Endothelial cell (in vitro differentiated cells): ENCODE data around the gene FBP1. TPM values are rescaled to one million over a fixed set of nuclear protein-coding genes. Genes with fewer than 3 reads are reported as not detected.
"Not testable (repeated sequence)": the region's sequence is repeated elsewhere in the genome, so short reads cannot be mapped to it uniquely, and the experiment has no call there.

ENCODE experiments used
- DNase-seq: peaks from one replicate; pipeline ENCODE4 v3.0.0; 2021; ENCODE audit warnings: low spot score
- H3K27ac Mint-ChIP-seq: one replicate; pipeline ENCODE4 v1.8.0; 2021; ENCODE audit warnings: mixed read lengths, inconsistent platforms; ENCODE audit not compliant: unreplicated experiment
- H3K27me3 Mint-ChIP-seq: one replicate; pipeline ENCODE4 v1.8.0; 2021; ENCODE audit warnings: mild to moderate bottlenecking, moderate library complexity, mixed read lengths, inconsistent platforms; ENCODE audit not compliant: unreplicated experiment
- H3K36me3 Mint-ChIP-seq: one replicate; pipeline ENCODE4 v1.8.0; 2021; ENCODE audit warnings: mild to moderate bottlenecking, low read depth, mixed read lengths, inconsistent platforms; ENCODE audit not compliant: unreplicated experiment
- H3K4me1 Mint-ChIP-seq: one replicate; pipeline ENCODE4 v1.8.0; 2021; ENCODE audit warnings: mild to moderate bottlenecking, mixed read lengths, inconsistent platforms; ENCODE audit not compliant: unreplicated experiment
- H3K4me3 Mint-ChIP-seq: one replicate; pipeline ENCODE4 v1.8.0; 2021; ENCODE audit warnings: mild to moderate bottlenecking, mixed read lengths, inconsistent platforms; ENCODE audit not compliant: unreplicated experiment
- H3K9me3 Mint-ChIP-seq: one replicate; pipeline ENCODE4 v1.8.0; 2021; ENCODE audit warnings: mixed read lengths, inconsistent platforms; ENCODE audit not compliant: unreplicated experiment
- total RNA-seq: library from RNA; stranded (reverse); fragmentation: NEBNext Ultra II Directional; extraction: Animal tissue kit (Norgen Biotek cat#: 25700); gene quantifications from one replicate; pipeline ENCODE4 v1.2.1, GENCODE V29; 2021; ENCODE audit not compliant: unreplicated experiment
- TF ChIP-seq, protein P1 (sequence below): fragments of 200-600 bp; sonication (generic); IDR thresholded peaks from one replicate; pipeline ENCODE4 v1.5.0; 2021; ENCODE audit warnings: antibody characterized with exemption; ENCODE audit not compliant: unreplicated experiment

The FBP1 gene
- total RNA-seq, 1 donor from 2014 or later, result not detected

DNA sequence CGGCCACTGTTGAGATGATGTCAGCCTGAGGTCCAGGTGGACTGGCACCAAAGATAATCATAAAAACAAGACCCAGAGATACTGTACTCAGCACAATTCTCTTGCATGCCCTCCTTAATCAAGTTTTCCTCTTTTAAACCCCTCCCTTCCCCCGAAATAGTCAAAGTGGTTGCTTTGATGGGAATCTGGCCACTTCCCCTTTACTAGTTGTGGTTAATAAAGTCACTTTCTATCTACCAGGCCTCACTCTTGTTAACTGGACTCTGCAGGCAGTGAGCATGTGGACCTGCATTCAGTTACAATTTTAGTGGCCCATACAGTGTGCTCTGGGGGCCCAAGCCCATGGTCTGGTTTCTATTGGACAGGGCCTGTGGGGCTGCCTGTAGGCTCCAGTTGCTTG, 63.2 kb downstream of the FBP1 start:
- TF ChIP-seq, protein P1, sequence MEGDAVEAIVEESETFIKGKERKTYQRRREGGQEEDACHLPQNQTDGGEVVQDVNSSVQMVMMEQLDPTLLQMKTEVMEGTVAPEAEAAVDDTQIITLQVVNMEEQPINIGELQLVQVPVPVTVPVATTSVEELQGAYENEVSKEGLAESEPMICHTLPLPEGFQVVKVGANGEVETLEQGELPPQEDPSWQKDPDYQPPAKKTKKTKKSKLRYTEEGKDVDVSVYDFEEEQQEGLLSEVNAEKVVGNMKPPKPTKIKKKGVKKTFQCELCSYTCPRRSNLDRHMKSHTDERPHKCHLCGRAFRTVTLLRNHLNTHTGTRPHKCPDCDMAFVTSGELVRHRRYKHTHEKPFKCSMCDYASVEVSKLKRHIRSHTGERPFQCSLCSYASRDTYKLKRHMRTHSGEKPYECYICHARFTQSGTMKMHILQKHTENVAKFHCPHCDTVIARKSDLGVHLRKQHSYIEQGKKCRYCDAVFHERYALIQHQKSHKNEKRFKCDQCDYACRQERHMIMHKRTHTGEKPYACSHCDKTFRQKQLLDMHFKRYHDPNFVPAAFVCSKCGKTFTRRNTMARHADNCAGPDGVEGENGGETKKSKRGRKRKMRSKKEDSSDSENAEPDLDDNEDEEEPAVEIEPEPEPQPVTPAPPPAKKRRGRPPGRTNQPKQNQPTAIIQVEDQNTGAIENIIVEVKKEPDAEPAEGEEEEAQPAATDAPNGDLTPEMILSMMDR, result no peak
- no peaks in the 10 kb centered on the region for H3K27me3 Mint-ChIP-seq
- H3K4me3 Mint-ChIP-seq, result no peak overlapping the region
- H3K27ac Mint-ChIP-seq, result no peak overlapping the region
- peaks cover 14% of the 10 kb centered on the region for H3K4me1 Mint-ChIP-seq
- H3K9me3 Mint-ChIP-seq, result no peaks in the 10 kb centered on the region
- H3K36me3 Mint-ChIP-seq, result no peaks in the 10 kb centered on the region
- DNase-seq, result no peak

DNA sequence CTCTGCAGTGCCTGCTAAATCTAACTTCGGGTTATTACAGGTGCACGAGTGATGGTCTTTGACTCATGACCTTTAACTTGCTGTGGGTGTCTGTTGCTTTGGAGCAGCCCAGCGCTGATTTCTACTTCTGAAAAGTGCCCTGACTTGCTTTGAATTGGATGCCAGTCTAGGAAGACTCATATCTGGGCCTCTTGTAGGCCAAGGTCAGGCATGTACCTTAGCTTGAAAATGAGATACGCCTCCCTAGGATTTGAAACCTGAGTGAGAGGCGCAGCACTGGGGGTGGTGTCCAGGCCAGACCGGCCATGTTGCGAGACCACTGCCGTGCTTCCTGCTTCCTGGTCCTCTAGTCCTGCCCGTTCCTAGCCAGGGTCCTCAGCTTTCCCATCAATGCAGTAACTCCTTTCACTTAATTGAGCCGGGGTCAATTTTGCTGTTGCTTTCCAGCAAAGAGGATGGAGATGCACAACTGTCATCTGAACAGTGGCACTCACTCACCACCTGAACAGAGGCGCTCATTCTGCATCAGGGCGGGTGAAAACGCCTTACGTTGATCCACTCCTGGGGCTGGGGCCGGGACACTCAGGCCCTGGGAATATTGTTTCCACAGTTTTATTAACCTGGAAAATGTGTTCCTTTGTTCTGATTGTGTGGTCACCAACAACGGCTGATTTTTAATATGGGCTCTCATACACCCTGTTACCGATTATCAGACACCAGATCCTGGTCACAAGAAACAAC, 70.2 kb downstream of the FBP1 start:
- no peaks in the 10 kb centered on the region for H3K9me3 Mint-ChIP-seq
- peaks cover 9% of the 10 kb centered on the region for H3K36me3 Mint-ChIP-seq
- TF ChIP-seq, protein P1, result no peak
- DNase-seq, result no peak
- no peak overlapping the region for H3K27ac Mint-ChIP-seq
- H3K27me3 Mint-ChIP-seq, result no peaks in the 10 kb centered on the region
- H3K4me3 Mint-ChIP-seq, result no peak overlapping the region
- H3K4me1 Mint-ChIP-seq, result peaks cover 8% of the 10 kb centered on the region

DNA sequence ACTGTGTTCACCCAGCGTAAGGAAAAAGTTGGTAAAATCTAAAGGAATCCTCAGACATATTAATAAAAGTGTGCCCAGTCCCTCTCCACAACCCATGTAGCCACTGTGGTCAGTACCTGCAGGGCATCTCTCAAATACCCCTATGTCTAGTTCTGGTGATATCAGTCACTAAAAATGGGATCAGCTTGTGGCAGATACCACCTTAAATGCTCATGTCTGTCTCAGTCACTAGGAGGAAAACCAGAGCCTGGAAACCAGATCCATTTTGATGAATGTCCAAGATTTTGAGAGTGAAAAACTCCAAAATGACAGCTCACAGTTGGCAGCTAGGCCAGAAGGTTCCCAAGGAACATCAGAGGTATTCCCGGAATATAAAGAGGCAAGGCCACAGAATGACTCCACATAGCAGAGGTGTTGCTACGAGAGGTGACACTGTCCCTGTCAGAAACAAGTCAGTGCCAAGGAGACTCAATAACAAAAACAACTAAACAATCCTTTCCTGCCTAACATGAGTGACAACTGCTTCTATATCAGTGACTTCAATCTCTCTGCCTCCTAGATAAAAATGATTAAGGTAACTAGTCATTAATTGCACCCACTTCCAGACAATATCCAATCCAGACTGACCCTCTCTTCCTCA, 70.9 kb downstream of the FBP1 start:
- DNase-seq, result no peak
- no peak overlapping the region for H3K27ac Mint-ChIP-seq
- no peaks in the 10 kb centered on the region for H3K9me3 Mint-ChIP-seq
- no peak overlapping the region for H3K4me3 Mint-ChIP-seq
- no peaks in the 10 kb centered on the region for H3K27me3 Mint-ChIP-seq
- peaks cover 9% of the 10 kb centered on the region for H3K36me3 Mint-ChIP-seq
- TF ChIP-seq, protein P1, result no peak
- peaks cover 10% of the 10 kb centered on the region for H3K4me1 Mint-ChIP-seq

DNA sequence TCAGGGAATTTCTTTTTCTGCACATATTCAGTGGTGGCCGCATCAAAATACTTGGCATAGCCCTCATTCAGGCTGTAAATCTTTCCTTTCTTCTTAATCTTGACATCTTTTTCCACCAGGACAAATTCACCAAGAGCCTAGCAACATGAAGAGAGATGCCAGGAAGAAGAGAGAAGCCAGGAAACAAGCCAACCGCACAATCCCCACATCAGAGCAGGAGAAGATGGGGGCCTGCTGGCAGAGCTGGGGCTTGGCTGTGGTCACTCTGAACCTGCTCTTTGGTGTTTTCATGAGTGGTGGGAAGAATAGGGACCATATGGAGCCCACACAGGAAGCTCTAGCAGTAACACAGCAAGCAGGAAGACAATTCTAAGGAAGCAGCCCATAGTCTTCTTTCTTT, 72.0 kb downstream of the FBP1 start:
- peaks cover 10% of the 10 kb centered on the region for H3K4me1 Mint-ChIP-seq
- H3K27me3 Mint-ChIP-seq, result no peaks in the 10 kb centered on the region
- H3K36me3 Mint-ChIP-seq, result peaks cover 9% of the 10 kb centered on the region
- H3K4me3 Mint-ChIP-seq, result no peak overlapping the region
- TF ChIP-seq, protein P1, result no peak
- no peak for DNase-seq
- no peak overlapping the region for H3K27ac Mint-ChIP-seq
- H3K9me3 Mint-ChIP-seq, result no peaks in the 10 kb centered on the region

DNA sequence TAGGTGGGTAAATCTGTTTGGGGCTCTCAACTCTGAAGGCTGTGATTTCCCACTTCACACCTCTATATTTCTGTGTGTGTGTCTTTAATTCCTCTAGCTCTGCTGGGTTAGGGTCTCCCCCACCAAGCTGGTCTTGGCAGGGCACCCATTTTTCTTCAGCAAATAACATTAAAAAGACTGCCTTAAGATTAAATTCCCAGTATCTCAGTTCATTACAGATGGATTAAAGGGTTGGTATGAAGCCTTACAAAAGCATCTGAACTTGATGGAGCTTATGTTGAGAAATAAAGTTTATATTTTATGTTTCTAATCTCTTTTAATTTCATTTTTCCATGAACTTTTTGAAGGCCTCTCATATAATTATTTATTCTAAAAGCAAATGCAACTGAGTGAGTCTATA, 72.8 kb downstream of the FBP1 start:
- no peak for DNase-seq
- no peak overlapping the region for H3K27ac Mint-ChIP-seq
- TF ChIP-seq, protein P1, result no peak
- peaks cover 10% of the 10 kb centered on the region for H3K4me1 Mint-ChIP-seq
- H3K36me3 Mint-ChIP-seq, result peaks cover 9% of the 10 kb centered on the region
- H3K9me3 Mint-ChIP-seq, result no peaks in the 10 kb centered on the region
- no peak overlapping the region for H3K4me3 Mint-ChIP-seq
- H3K27me3 Mint-ChIP-seq, result no peaks in the 10 kb centered on the region

DNA sequence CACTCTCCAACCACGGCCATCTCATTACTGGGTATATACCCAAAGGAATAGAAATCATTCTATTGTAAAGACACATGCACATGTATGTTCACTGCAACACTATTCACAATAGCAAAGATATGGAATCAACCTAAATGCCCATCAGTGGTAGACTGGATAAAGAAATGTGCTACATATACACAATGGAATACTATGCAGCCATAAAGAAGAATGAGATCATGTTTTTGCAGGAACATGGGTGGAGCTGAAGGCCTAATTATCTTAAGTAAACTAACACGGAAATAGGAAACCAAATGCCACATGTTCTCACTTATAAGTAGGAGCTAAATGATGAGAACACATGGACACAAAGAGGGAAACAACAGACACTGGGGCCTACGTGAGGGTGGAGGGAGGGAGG, 75.0 kb downstream of the FBP1 start:
- H3K36me3 Mint-ChIP-seq, H3K9me3 Mint-ChIP-seq, H3K27me3 Mint-ChIP-seq, H3K4me3 Mint-ChIP-seq, H3K27ac Mint-ChIP-seq, DNase-seq: not testable (repeated sequence)
- peaks cover 10% of the 10 kb centered on the region for H3K4me1 Mint-ChIP-seq
